Superior temporal gyrus (tissue), 1 donor: ENCODE measurements around the gene GNAI3.
A peak's percentile ranks its signal among the peaks of the same experiment; 100 is the strongest.

Source experiments
- DNase-seq: peaks from one replicate; pipeline ENCODE4 v3.0.0-alpha.2; 2016; ENCODE audit errors: extremely low spot score

Gene GNAI3

GRCh38 chr1:109623601-109624161, 75.3 kb downstream of the GNAI3 start:
- DNase-seq = peak; percentile 37

GRCh38 chr1:109624201-109625010, 76.0 kb downstream of the GNAI3 start:
- DNase-seq = no peak

- DNase-seq = no peak
Measured at GRCh38 chr1:109625176-109625575, 76.8 kb downstream of the GNAI3 start.

- DNase-seq = no peak
Measured at GRCh38 chr1:109625601-109626560, 77.5 kb downstream of the GNAI3 start.

DNA sequence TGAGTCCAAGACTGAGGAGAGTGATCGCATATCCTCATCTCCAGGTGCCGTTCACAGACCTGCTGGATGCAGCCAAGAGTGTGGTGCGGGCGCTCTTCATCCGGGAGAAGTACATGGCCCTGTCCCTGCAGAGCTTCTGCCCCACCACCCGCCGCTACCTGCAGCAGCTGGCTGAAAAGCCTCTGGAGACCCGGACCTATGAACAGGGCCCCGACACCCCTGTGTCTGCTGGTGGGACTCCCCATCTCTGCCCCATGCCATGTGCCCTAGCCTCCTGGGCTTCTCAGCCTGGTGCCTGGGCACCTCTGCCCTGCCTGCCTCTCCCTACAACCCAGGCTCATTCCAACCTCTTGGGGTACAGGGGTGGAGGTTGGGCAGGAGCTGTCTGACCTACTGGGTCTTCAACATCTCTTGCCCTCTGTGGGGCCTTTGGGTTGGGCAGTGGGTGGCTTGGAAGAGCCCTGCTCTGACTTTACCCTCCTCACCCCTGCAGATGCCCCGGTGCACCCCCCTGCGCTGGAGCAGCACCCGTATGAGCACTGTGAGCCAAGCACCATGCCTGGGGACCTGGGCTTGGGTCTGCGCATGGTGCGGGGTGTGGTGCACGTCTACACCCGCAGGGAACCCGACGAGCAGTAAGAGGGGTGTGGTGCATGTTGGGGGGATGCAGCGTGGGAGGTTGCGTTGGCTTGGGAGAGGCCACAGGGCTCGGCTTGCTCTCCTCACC, 78.4 kb downstream of the GNAI3 start:
- no peak for DNase-seq

DNA sequence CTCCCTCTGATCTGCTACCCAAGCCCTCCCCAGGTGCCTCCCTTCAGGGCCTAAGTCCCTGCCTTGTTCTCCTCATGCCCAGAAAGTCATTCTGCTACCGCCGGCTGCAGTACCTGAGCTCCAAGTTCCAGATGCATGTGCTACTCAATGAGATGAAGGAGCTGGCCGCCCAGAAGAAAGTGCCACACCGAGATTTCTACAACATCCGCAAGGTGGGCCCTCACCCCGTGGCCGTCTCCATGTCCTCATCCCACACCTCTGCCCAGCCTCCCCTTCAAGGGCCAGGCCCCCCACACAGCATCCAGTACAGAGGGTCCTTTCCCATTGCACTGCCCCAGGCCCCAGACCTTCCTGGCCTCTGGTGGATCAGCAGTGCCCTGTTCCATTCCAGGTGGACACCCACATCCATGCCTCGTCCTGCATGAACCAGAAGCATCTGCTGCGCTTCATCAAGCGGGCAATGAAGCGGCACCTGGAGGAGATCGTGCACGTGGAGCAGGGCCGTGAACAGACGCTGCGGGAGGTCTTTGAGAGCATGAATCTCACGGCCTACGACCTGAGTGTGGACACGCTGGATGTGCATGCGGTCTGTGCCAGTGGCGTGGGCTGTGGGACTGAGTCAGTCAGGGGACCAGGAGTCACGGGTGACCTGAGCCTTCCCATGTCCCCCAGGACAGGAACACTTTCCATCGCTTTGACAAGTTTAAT, 79.4 kb downstream of the GNAI3 start:
- DNase-seq = no peak

- DNase-seq = no peak
Measured at GRCh38 chr1:109628540-109629321, 80.3 kb downstream of the GNAI3 start.

GRCh38 chr1:109629372-109630030, 81.1 kb downstream of the GNAI3 start:
- no peak for DNase-seq

DNA sequence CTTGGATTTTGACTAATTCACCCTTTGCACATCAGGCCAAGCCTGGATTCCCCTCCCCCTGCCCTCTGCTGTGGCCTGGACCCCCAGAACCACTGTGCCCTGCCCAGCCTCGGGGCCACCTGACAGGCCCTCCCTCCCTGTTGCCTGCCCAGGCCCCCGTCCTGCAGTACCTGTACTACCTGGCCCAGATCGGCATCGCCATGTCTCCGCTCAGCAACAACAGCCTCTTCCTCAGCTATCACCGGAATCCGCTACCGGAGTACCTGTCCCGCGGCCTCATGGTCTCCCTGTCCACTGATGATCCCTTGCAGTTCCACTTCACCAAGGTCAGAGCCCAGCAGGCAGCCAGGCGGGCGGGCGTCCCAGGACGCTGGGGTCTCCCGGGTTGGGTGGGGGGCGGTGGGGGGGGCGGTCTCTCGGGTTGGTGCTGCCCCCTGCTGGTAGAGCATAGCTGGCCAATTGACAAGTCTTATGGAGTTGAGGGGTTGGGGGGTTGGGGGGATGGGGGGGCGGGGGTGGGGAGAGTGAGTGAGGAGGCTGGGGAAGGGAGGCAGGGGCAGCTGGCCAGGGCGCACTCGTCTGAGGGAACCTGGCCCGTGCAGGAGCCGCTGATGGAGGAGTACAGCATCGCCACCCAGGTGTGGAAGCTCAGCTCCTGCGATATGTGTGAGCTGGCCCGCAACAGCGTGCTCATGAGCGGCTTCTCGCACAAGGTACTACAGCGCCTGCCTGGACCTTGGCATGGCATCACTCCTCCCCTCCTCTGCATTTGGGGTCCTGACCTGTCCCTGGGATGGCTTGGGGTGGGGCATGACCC, 81.9 kb downstream of the GNAI3 start:
- no peak for DNase-seq

DNA sequence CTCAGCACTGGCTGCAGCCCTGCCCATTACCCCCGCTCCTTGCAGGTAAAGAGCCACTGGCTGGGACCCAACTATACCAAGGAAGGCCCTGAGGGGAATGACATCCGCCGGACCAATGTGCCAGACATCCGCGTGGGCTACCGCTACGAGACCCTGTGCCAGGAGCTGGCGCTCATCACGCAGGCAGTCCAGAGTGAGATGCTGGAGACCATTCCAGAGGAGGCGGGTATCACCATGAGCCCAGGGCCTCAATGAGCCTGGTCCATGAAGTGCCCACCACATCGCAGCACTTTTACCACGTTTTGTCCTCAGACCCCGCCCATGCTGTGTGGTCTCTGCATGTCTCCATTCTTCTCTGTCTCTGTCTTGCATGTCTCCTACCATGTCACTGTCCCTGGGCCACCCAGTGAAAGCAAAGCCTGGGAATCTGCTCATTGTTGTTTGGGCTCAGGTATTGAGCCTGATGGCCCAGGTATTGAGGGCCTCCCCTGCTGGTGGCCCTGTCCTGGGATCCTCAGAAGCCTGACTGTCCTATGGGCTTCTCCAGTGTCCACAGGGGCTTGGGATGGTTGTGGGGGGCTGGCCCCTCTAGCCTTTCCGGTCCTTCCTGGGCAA, 82.6 kb downstream of the GNAI3 start:
- no peak for DNase-seq

DNA sequence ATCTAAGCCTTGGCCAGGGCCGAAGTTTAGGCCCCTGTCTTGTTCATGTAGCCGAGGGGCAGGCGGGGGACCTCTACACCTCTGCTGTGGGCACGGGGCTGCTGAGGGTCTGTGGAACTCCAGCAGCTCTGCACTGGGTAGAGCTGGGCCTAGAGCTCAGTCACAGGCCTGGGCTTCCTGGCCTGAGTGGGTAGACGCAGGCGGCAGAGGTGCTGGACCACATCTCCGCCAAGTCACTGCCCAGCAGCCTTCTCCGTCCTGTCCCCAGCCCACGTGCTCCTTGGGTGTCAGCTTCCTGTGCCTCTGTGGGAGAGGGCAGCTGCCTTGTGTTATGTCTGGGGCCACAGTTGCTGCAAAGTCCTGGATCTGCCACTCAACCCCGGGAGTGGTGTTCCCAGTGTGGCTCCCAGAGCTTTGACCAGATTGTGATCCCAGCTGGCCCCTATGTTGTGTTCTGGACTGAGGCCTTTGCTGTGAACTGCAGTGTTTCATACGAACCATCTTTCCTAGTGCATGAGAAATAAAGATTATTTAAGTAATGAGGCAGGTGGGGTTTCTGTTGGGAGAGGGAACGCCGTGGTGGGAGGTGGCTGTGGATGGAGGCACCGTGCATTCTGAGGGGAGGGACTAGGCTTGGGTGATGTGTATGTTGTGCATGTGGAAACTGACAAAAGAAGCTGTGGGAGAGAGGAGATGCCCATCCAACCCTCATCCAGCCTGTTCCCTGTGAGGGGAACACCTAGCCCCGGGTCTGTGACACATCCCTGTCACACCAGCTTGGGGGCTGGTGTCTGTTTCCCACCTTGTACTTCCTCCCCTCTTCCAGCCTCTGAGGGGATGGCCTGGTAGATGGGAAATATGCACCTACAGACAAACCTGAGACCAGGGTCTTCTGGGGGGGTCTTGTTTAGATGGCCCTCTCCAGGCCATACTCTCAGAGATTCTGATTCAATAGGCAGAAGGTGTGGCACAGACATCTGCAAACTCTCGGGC, 83.4 kb downstream of the GNAI3 start:
- no peak for DNase-seq

- peak; percentile 62 for DNase-seq
Measured at GRCh38 chr1:109632671-109633346, 84.4 kb downstream of the GNAI3 start.

DNA sequence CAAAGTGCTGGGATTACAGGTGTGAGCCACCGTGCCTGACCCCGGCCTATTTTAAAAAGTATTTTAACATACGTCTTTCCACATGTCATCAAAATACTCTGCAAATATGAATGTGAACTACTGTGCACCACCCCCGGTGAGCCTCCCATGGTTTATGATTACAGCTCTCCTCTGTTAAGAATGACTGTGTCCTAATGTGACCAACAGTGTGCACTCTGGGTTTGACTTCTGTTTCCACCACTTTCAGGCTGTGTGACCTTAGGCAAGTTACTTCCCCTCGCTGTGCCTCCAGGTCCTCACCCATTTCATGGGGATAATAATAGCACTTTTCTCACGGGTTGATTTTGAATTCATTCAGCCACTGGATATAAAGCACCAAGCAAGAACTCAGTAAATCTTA, 85.9 kb downstream of the GNAI3 start:
- no peak for DNase-seq

DNA sequence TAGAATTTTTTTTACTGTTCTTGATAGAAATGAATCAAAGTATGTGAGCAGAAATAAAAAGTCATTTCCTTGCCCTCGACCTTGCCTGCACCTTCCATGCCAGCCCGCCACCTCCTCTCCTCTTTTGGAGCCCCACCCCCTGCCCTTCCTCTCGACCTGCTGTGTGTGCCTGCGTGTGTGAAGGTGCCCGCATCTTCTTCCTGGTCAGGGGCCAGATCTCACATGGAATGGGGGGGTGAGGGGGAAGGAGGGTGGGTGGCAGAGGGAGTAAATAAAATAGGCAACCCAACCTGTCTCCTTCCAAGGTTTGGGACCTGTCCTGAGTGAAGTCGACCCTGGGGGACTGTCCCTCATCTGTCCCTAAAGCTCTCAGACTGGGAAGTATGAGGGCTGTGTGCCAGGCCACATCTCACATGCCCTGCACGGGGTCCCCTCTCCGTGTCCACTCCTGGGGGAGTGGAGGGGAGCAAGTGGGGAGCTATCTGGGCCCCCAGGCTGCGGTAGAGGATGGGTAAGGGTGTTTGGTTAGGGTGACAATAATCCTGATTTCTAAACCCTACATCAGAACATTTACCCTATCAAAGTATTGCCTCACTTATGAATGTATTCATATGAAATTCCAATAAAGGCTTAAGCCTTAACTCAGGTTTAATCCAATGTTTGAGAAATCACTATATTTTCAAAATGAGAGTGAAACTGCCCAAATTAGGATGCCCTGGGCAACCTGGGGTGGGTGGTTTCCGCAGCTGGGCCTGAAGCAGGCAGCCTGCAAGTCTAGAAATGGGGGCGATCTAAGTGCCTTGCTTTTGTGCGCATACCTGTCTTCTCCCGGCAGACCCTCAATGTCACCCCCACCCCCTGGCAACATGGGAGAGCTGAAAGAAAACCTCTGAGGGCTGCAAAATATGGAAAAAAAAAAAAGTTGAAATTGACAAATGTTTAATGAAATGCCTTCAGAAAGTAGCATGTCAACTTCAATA, 86.6 kb downstream of the GNAI3 start:
- no peak for DNase-seq

GRCh38 chr1:109635862-109636200, 87.4 kb downstream of the GNAI3 start:
- no peak for DNase-seq
